HEK293T (cell line): ENCODE measurements around the gene ING3.

ENCODE experiments used
- CTCF ChIA-PET: fragments of 350-600 bp; formaldehyde crosslinking; extraction: SDS; loops from one replicate; lab custom pipeline; 2021; ENCODE audit warnings: antibody characterized with exemption, inconsistent platforms; lab: Yijun Ruan, JAX
- POLR2A ChIA-PET: fragments of 350-600 bp; formaldehyde crosslinking; extraction: SDS; loops from one replicate; lab custom pipeline; 2020; ENCODE audit warnings: antibody characterized with exemption, inconsistent platforms; lab: Yijun Ruan, JAX
- DNase-seq: peaks from one replicate; pipeline ENCODE4 v3.0.0; 2012; ENCODE audit warnings: mixed read lengths; ENCODE audit errors: extremely low spot score
- ARNT ChIP-seq: fragments of 450-650 bp; IDR thresholded peaks from 2 replicates; pipeline ENCODE4 v1.6.1; 2017; ENCODE audit warnings: mild to moderate bottlenecking
- BHLHE40 ChIP-seq: fragments of 450-650 bp; IDR thresholded peaks from 2 replicates; pipeline ENCODE4 v1.6.1; 2016; ENCODE audit warnings: mild to moderate bottlenecking, moderate library complexity, borderline replicate concordance
- CTBP1 ChIP-seq: fragments of 450-650 bp; IDR thresholded peaks from 2 replicates; pipeline ENCODE4 v1.6.1; 2016; ENCODE audit warnings: borderline replicate concordance
- ELF4 ChIP-seq: fragments of 450-650 bp; IDR thresholded peaks from 2 replicates; pipeline ENCODE4 v1.6.1; 2017; ENCODE audit warnings: antibody characterized with exemption
- FOXA1 ChIP-seq: fragments of 450-650 bp; IDR thresholded peaks from 2 replicates; pipeline ENCODE4 v1.6.1; 2016; ENCODE audit warnings: mild to moderate bottlenecking
- FOXK2 ChIP-seq: fragments of 450-650 bp; IDR thresholded peaks from 2 replicates; pipeline ENCODE4 v1.6.1; 2016; ENCODE audit warnings: mild to moderate bottlenecking
- FOXM1 ChIP-seq: fragments of 450-650 bp; IDR thresholded peaks from 2 replicates; pipeline ENCODE4 v1.6.1; 2017; ENCODE audit warnings: mild to moderate bottlenecking, borderline replicate concordance
- HDGF ChIP-seq: fragments of 450-650 bp; IDR thresholded peaks from 2 replicates; pipeline ENCODE4 v1.6.1; 2017; ENCODE audit warnings: antibody characterized with exemption, borderline replicate concordance
- L3MBTL2 ChIP-seq: fragments of 450-650 bp; conservative IDR thresholded peaks from 2 replicates; pipeline ENCODE4 v1.6.1; 2016; ENCODE audit warnings: mild to moderate bottlenecking
- LEF1 ChIP-seq: fragments of 450-650 bp; IDR thresholded peaks from 2 replicates; pipeline ENCODE4 v1.6.1; 2017; ENCODE audit warnings: mild to moderate bottlenecking, borderline replicate concordance
- NFRKB ChIP-seq: fragments of 450-650 bp; IDR thresholded peaks from 2 replicates; pipeline ENCODE4 v1.6.1; 2016; ENCODE audit warnings: mild to moderate bottlenecking, moderate library complexity
- SP1 ChIP-seq: fragments of 450-650 bp; IDR thresholded peaks from 2 replicates; pipeline ENCODE4 v1.6.1; 2017
- SUZ12 ChIP-seq: fragments of 450-650 bp; IDR thresholded peaks from 2 replicates; pipeline ENCODE4 v1.6.1; 2016; ENCODE audit warnings: mild to moderate bottlenecking
- TARDBP ChIP-seq: fragments of 450-650 bp; IDR thresholded peaks from 2 replicates; pipeline ENCODE4 v1.6.1; 2016
- ZNF384 ChIP-seq: fragments of 450-650 bp; IDR thresholded peaks from 2 replicates; pipeline ENCODE4 v1.6.1; 2016
- TF ChIP-seq, protein P1 (sequence below): fragments of 450-650 bp; IDR thresholded peaks from 2 replicates; pipeline ENCODE4 v1.6.1; 2016

Gene ING3

DNA sequence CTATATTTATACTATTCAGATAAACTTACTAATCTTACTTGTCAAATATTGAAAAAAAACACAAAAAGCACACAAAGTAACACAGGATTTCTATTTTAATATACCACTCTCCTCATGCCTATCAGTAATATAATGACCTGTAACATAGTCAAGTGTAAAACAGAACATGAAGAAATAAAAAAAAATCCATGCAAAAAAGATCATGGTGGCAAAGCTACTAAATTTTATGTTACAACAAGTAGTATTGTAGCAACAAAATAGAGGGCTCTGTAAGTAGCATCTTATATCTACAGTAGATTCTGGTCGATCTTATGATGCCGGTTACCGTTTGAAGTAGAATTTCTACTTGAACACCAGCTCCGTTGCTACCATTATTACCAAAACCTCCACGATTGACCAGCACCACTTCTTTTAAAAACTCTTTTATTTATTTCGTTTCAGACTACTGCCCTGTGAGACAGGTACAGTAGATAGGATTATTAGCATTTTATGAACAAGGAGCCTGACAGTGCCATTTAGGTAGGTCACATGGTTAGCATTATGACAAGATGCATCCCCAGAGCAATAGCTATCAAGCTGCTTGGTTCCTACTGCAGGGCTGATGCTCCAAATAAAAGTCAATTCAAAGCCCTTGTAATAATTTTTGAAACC lies 40.0 kb downstream of the ING3 start:
- TF ChIP-seq BHLHE40 (no peak), TARDBP (no peak), ZNF384 (no peak), LEF1 (no peak), SUZ12 (no peak), FOXM1 (no peak), FOXK2 (no peak), SP1 (no peak), HDGF (no peak), FOXA1 (no peak), NFRKB (no peak), ELF4 (no peak), ARNT (no peak), CTBP1 (no peak), L3MBTL2 (no peak)
- TF ChIP-seq, protein P1, sequence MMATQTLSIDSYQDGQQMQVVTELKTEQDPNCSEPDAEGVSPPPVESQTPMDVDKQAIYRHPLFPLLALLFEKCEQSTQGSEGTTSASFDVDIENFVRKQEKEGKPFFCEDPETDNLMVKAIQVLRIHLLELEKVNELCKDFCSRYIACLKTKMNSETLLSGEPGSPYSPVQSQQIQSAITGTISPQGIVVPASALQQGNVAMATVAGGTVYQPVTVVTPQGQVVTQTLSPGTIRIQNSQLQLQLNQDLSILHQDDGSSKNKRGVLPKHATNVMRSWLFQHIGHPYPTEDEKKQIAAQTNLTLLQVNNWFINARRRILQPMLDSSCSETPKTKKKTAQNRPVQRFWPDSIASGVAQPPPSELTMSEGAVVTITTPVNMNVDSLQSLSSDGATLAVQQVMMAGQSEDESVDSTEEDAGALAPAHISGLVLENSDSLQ: no peak
- POLR2A ChIA-PET: no interaction called here
- CTCF ChIA-PET: interaction anchor here (1.4 to 1.5 kb wide), 2 partner anchors 118 to 199 kb away, joined by 3 to 6 read pairs; no protein-coding TSS in a partner anchor
- DNase-seq: no peak

DNA sequence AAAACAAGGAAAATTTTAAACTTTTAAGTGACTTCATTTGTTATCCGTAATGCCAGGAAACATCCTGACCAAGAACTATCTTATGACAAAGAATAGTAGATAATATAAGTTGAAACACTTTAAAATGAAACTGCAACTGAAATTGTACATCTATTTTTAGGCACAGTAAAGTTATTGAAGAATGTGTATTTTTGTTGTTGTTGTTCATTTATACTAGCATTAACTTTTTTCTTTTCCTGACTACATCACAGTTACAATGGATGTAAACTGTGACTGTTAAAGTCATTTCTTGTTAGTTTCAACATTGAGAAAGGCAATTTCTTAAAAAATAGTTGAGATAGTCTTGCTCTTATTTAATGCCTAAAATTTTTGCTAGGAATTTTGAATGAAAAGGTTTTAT lies 40.6 kb downstream of the ING3 start:
- POLR2A ChIA-PET: no interaction called here
- no peak for DNase-seq
- TF ChIP-seq BHLHE40: no peak
- no peak for TF ChIP-seq NFRKB
- no peak for TF ChIP-seq TARDBP
- CTCF ChIA-PET: no interaction called here

DNA sequence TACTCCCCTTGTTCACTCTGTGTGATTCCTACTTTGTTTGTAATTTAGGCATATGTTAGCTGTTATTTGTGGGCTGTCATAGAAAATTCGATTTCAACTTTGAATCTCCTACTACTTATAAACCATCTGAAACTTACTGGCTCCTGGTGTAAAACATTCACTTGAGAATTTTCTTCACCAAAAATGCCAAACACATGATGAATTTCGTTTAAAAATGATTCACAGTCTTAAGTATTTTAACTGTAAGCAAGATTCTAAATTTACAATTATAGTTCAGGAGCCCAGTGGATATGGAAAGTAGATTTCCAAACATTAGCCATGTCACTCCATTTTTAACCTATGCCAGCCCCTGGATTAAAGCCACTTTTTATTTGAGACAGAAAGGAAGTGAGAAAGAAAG lies 41.0 kb downstream of the ING3 start:
- DNase-seq: no peak
- ChIA-PET POLR2A (no interaction called here), CTCF (no interaction called here)
- TF ChIP-seq BHLHE40 (no peak), NFRKB (no peak), L3MBTL2 (no peak), SUZ12 (no peak), ELF4 (no peak), CTBP1 (no peak), HDGF (no peak), FOXK2 (no peak), ZNF384 (no peak), FOXM1 (no peak), ARNT (no peak), TARDBP (no peak), SP1 (no peak), FOXA1 (no peak), LEF1 (no peak)
- TF ChIP-seq, protein P1: no peak

DNA sequence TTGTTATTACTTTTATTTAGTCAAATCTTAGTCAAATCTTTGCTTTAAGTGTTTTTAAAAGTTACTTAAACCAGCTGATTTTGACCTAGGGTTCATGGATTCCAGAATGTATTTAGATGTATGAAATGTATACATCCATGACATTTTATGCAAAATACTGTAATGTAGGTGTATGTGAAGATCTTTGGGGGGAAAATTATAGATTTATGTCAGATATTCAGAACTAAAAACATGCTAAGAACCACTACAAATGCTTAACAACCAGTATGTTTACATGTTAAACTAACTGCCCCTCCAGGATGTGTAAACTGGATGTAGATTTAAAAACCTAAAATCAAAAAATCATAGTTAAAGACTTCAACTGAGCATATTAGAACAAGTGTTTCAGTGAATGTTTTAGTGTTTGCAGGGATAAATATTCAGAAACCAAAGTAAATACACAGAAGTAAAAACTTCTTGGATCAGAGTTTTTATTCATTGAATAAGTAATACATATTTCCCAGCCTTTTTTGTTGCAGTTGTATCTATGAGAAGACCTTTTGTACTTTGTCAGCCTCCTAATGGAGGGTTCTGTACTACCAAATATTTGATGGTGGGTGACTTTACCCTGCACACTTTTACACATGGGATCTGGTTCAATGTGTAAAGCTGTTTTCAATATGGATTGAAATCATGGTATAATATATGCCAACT lies 41.8 kb downstream of the ING3 start:
- no peak for DNase-seq
- TF ChIP-seq TARDBP (no peak), SP1 (no peak)
- ChIA-PET CTCF (no interaction called here), POLR2A (no interaction called here)

DNA sequence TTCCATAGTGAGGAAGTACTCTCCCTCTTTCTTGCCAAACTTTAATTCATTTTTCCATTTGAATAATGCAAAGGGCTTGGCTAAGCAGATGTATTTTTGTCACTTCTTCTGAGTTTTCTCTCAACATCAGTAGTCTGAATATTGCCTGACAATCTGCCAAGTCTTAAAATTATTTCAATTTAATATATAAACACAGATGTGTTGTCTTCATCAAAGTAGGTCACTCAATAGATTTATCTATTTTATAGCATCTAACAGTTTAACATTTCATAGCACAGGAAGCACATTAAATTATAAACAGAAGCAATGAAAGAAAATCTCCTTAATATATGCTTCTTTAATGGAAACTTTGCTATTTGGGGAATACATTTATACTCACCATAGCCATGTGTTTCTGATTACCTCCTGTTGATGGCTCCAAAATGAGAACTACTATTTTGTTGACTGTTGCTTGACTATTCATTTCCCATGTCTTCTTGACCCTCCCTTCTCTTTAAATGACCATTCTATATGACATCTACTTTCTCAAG lies 42.5 kb downstream of the ING3 start:
- TF ChIP-seq SUZ12: no peak
- no peak for TF ChIP-seq FOXA1
- no peak for TF ChIP-seq CTBP1
- no peak for DNase-seq
- ChIA-PET CTCF (no interaction called here), POLR2A (no interaction called here)

DNA sequence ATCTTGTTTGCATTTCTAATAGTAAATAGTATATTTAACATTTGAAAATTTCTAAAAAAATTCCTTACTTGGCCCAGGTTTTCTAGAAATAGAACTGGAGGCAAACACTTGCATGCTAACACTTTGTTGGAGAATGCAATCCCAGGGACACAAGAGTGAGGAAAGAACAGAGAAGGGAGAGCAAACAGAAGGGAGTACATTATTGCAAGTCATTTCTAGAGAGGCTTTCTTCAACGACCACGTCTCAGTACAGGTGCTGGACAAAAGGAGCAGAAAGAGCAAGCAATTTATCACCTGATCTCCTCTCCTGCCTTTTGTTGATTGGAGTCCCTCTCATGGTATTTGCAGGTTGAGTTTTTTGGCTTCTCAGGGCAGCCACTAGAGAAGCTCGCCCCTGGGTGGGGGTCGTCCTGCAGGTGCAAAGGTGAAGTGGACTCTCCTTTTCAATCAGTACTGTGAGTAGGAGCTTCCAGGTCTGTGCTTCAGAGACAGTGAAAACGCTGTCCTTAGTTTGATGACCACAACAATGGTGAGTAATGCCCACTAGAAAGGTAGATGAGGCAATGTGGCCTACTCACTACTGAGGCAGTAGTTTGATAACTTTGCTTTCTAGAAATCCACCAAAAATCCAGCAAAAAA lies 43.1 kb downstream of the ING3 start:
- DNase-seq: no peak
- TF ChIP-seq ARNT: no peak
- no peak for TF ChIP-seq SP1
- no peak for TF ChIP-seq HDGF
- no peak for TF ChIP-seq ELF4
- no peak for TF ChIP-seq FOXM1
- ChIA-PET POLR2A (no interaction called here), CTCF (no interaction called here)
